GM18508 (cell line): ENCODE results near the gene PCDHGC5.

ENCODE experiments used
- ATAC-seq: cut with Tn5 transposase; IDR thresholded peaks from one replicate; pipeline ENCODE4 v1.9.1; 2021; ENCODE audit warnings: moderate number of reproducible peaks; ENCODE audit not compliant: insufficient read depth, unreplicated experiment

The PCDHGC5 gene

GRCh38 chr5:141490271-141490670 is 1.4 kb downstream of the PCDHGC5 start:
- no peak for ATAC-seq

DNA sequence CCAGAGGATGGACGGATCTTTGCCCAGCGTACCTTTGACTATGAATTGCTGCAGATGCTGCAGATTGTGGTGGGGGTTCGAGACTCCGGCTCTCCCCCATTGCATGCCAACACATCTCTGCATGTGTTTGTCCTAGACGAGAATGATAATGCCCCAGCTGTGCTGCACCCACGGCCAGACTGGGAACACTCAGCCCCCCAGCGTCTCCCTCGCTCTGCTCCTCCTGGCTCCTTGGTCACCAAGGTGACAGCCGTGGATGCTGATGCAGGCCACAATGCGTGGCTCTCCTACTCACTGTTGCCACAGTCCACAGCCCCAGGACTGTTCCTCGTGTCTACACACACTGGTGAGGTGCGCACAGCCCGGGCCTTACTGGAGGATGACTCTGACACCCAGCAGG is 1.9 kb downstream of the PCDHGC5 start:
- no peak for ATAC-seq

- ATAC-seq, result no peak
Measured at GRCh38 chr5:141491323-141492167, 2.7 kb downstream of the PCDHGC5 start.

- no peak for ATAC-seq
Measured at GRCh38 chr5:141492168-141492885, 3.4 kb downstream of the PCDHGC5 start.

- ATAC-seq, result no peak
Measured at GRCh38 chr5:141493500-141494422, 4.9 kb downstream of the PCDHGC5 start.

GRCh38 chr5:141494761-141495452 is 6.0 kb downstream of the PCDHGC5 start:
- no peak for ATAC-seq

GRCh38 chr5:141495453-141495811 is 6.6 kb downstream of the PCDHGC5 start:
- no peak for ATAC-seq

- ATAC-seq, result no peak
Measured at GRCh38 chr5:141496038-141496437, 7.2 kb downstream of the PCDHGC5 start.

GRCh38 chr5:141501761-141502160 is 12.9 kb downstream of the PCDHGC5 start:
- no peak for ATAC-seq

GRCh38 chr5:141503681-141504080 is 14.8 kb downstream of the PCDHGC5 start:
- no peak for ATAC-seq

- ATAC-seq, result no peak
Measured at GRCh38 chr5:141504216-141504615, 15.3 kb downstream of the PCDHGC5 start.

GRCh38 chr5:141506381-141507155 is 17.7 kb downstream of the PCDHGC5 start:
- ATAC-seq, result no peak

DNA sequence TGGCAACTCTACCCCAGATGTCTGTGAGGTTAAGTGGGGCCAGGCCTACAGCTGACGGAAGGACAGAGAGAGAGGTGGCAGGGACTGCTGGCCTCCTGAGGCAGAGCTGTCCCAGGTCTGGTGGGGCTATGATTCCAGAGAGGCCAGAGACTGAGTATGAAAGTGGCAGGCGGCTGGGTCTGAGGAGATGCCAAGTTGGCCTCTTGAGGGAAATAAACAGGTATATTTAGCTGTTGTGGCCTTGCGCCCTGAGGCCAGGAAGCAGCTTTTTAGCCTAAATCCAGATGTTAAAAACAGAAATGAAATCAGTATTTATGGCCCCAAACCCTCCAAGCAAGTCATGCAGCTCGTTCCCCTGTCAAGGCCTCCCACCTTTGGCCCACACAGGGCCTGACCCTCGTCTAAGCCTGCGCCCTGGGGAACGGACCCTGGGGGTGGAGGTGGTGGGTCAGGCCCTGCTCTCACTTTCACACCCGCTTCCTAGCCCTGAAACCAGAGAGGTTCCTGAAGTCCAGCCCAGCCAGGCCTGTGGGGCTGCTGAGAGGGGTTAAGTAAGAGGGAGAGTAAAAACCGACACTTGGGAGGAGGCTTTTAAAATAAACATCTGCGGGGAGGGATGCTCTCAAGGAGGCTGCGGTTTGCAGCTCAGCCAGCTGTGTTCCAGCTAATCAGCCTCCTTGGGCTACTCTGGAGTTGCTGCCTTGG is 18.7 kb downstream of the PCDHGC5 start:
- no peak for ATAC-seq

DNA sequence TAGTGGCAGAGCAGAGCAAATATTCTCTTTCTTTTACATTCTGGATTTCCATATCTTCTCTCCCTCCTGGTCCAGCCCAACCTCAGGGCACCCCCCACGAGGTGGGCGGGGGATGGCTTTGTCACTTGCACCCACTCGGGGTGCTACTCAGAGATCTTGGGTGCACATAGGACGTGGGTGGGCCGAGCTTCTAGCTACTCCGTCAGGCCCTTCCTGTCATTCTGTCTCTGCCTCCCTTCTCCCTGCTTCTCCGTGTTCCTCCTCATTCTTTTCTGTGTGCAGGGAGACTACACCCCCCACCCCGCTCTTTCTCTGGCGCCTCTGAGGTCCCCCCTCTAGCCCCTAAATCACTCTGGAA is 19.5 kb downstream of the PCDHGC5 start:
- ATAC-seq, result no peak

GRCh38 chr5:141508798-141509611 is 20.1 kb downstream of the PCDHGC5 start:
- ATAC-seq, result no peak

DNA sequence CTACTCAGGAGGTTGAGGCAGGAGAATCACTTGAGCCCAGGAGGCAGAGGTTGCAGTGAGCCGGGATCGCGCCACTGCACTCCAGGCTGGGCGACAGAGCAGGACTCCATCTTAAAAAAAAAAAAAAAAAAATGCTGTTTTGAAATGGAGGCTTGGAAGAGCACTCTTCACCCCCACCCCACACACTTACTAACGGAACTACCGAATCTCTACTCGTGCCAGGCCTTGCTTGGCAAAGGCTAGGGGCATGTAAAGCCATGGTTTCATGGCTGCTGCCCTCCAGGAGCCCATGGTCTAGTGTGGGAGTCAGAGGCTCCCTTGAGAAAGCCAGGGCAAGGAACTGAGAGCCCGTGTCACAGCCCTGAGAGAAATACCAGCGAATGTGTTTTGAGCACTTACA is 21.3 kb downstream of the PCDHGC5 start:
- no peak for ATAC-seq

DNA sequence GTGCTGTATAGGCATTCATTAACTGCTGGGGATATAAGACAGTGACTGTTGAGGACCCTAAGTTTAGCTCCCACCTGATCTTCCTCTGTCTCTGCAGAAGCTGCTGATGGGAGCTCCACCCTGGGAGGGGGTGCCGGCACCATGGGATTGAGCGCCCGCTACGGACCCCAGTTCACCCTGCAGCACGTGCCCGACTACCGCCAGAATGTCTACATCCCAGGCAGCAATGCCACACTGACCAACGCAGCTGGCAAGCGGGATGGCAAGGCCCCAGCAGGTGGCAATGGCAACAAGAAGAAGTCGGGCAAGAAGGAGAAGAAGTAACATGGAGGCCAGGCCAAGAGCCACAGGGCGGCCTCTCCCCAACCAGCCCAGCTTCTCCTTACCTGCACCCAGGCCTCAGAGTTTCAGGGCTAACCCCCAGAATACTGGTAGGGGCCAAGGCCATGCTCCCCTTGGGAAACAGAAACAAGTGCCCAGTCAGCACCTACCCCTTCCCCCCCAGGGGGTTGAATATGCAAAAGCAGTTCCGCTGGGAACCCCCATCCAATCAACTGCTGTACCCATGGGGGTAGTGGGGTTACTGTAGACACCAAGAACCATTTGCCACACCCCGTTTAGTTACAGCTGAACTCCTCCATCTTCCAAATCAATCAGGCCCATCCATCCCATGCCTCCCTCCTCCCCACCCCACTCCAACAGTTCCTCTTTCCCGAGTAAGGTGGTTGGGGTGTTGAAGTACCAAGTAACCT is 22.1 kb downstream of the PCDHGC5 start:
- ATAC-seq, result no peak
